ENCODE data around the gene EPHB1. TPM values are rescaled to one million over a fixed set of nuclear protein-coding genes. Genes with fewer than 3 reads are reported as not detected.

Gene EPHB1
- total RNA-seq, 1 donor: under 0.01 TPM

- DNase-seq (ENCODE audit: low read depth in 2 of 3, low spot score in 2 of 3): no peak
These were observed 352.6 kb downstream of the EPHB1 start for GRCh38 chr3:135147657-135148056.

GRCh38 chr3:135148398-135149020 is 353.4 kb downstream of the EPHB1 start:
- no peak for DNase-seq (ENCODE audit: low read depth in 2 of 3, low spot score in 2 of 3)

GRCh38 chr3:135149707-135150681 is 354.9 kb downstream of the EPHB1 start:
- DNase-seq (ENCODE audit: low read depth in 2 of 3, low spot score in 2 of 3): no peak

GRCh38 chr3:135154186-135154585 is 359.1 kb downstream of the EPHB1 start:
- no peak for DNase-seq (ENCODE audit: low read depth in 2 of 3, low spot score in 2 of 3)

- DNase-seq (ENCODE audit: low read depth in 2 of 3, low spot score in 2 of 3): no peak
These were observed 360.2 kb downstream of the EPHB1 start for GRCh38 chr3:135155228-135155627.

- no peak for DNase-seq (ENCODE audit: low read depth in 2 of 3, low spot score in 2 of 3)
These were observed 360.7 kb downstream of the EPHB1 start for GRCh38 chr3:135155791-135156190.

- DNase-seq (ENCODE audit: low read depth in 2 of 3, low spot score in 2 of 3): no peak
These were observed 362.1 kb downstream of the EPHB1 start for GRCh38 chr3:135157045-135157740.

- DNase-seq (ENCODE audit: low read depth in 2 of 3, low spot score in 2 of 3): no peak
These were observed 363.5 kb downstream of the EPHB1 start for GRCh38 chr3:135158520-135158919.

GRCh38 chr3:135159681-135160247 is 364.7 kb downstream of the EPHB1 start:
- no peak for DNase-seq (ENCODE audit: low read depth in 2 of 3, low spot score in 2 of 3)

- DNase-seq (ENCODE audit: low read depth in 2 of 3, low spot score in 2 of 3): no peak
These were observed 366.4 kb downstream of the EPHB1 start for GRCh38 chr3:135161425-135161824.

GRCh38 chr3:135163701-135164100 is 368.6 kb downstream of the EPHB1 start:
- no peak for DNase-seq (ENCODE audit: low read depth in 2 of 3, low spot score in 2 of 3)

- DNase-seq (ENCODE audit: low read depth in 2 of 3, low spot score in 2 of 3): no peak
These were observed 370.2 kb downstream of the EPHB1 start for GRCh38 chr3:135165260-135165659.

GRCh38 chr3:135166266-135166825 is 371.3 kb downstream of the EPHB1 start:
- DNase-seq (ENCODE audit: low read depth in 2 of 3, low spot score in 2 of 3): no peak

- DNase-seq (ENCODE audit: low read depth in 2 of 3, low spot score in 2 of 3): no peak
These were observed 373.8 kb downstream of the EPHB1 start for GRCh38 chr3:135168822-135169221.

GRCh38 chr3:135169651-135170050 is 374.6 kb downstream of the EPHB1 start:
- no peak for DNase-seq (ENCODE audit: low read depth in 2 of 3, low spot score in 2 of 3)

- no peak for DNase-seq (ENCODE audit: low read depth in 2 of 3, low spot score in 2 of 3)
These were observed 375.7 kb downstream of the EPHB1 start for GRCh38 chr3:135170732-135171131.

- no peak for DNase-seq (ENCODE audit: low read depth in 2 of 3, low spot score in 2 of 3)
These were observed 377.3 kb downstream of the EPHB1 start for GRCh38 chr3:135172191-135172869.

- DNase-seq (ENCODE audit: low read depth in 2 of 3, low spot score in 2 of 3): no peak
These were observed 380.7 kb downstream of the EPHB1 start for GRCh38 chr3:135175728-135176277.

- DNase-seq (ENCODE audit: low read depth in 2 of 3, low spot score in 2 of 3): no peak
These were observed 381.8 kb downstream of the EPHB1 start for GRCh38 chr3:135176881-135177280.

GRCh38 chr3:135178566-135178965 is 383.5 kb downstream of the EPHB1 start:
- DNase-seq (ENCODE audit: low read depth in 2 of 3, low spot score in 2 of 3): no peak
